Globus pallidus (tissue), 1 donor: Measurements from ENCODE around the gene CFAP97D1.
A peak's percentile ranks its signal among the peaks of the same experiment; 100 is the strongest.
"Not testable (repeated sequence)": the region's sequence is repeated elsewhere in the genome, so short reads cannot be mapped to it uniquely, and the experiment has no call there.

Experiments
- DNase-seq: peaks from one replicate; pipeline ENCODE4 v3.0.0-alpha.2; 2015; ENCODE audit warnings: low spot score

Gene CFAP97D1

GRCh38 chr17:43768382-43768781 is 11.9 kb upstream of the CFAP97D1 start:
- DNase-seq, result peak; percentile 55

- no peak for DNase-seq
Measured at GRCh38 chr17:43768943-43769342, 11.3 kb upstream of the CFAP97D1 start.

GRCh38 chr17:43769426-43769825 is 10.8 kb upstream of the CFAP97D1 start:
- no peak for DNase-seq

- no peak for DNase-seq
Measured at GRCh38 chr17:43769859-43770258, 10.4 kb upstream of the CFAP97D1 start.

GRCh38 chr17:43770957-43771356 is 9.3 kb upstream of the CFAP97D1 start:
- no peak for DNase-seq

- no peak for DNase-seq
Measured at GRCh38 chr17:43771463-43771862, 8.8 kb upstream of the CFAP97D1 start.

GRCh38 chr17:43772877-43773648 is 7.2 kb upstream of the CFAP97D1 start:
- peak; percentile 56 for DNase-seq

GRCh38 chr17:43774304-43775250 is 5.7 kb upstream of the CFAP97D1 start:
- no peak for DNase-seq

- DNase-seq, result peak; percentile 84
Measured at GRCh38 chr17:43778337-43779144, 1.7 kb upstream of the CFAP97D1 start, which contains the start of gene DUSP3. DUSP3 (minus strand) TSS chr17:43778977; CDS start chr17:43778924, 53 bp downstream.

GRCh38 chr17:43779145-43780125 is 800 bp upstream of the CFAP97D1 start:
- DNase-seq, result no peak

- DNase-seq, result no peak
Measured at GRCh38 chr17:43782913-43783680, 2.9 kb downstream of the CFAP97D1 start.

GRCh38 chr17:43784068-43784467 is 3.8 kb downstream of the CFAP97D1 start:
- DNase-seq, result no peak

GRCh38 chr17:43784628-43785101 is 4.4 kb downstream of the CFAP97D1 start:
- peak; percentile 76 for DNase-seq

GRCh38 chr17:43787728-43788127 is 7.5 kb downstream of the CFAP97D1 start:
- DNase-seq, result no peak

- no peak for DNase-seq
Measured at GRCh38 chr17:43788540-43788939, 8.3 kb downstream of the CFAP97D1 start.

GRCh38 chr17:43789482-43789881 is 9.2 kb downstream of the CFAP97D1 start:
- no peak for DNase-seq

GRCh38 chr17:43790311-43790940 is 10.2 kb downstream of the CFAP97D1 start:
- no peak for DNase-seq

- DNase-seq, result peak; percentile 63
Measured at GRCh38 chr17:43791589-43791988, 11.4 kb downstream of the CFAP97D1 start.

GRCh38 chr17:43792668-43793067 is 12.4 kb downstream of the CFAP97D1 start:
- DNase-seq, result not testable (repeated sequence)
